IMR-90 (cell line): ENCODE results near the gene RABEP2. TPM values are rescaled to one million over a fixed set of nuclear protein-coding genes. Genes with fewer than 3 reads are reported as not detected.

Source experiments
- ATAC-seq: fragments of 200-7000 bp; cut with Tn5 transposase; 2 replicates; pipeline ENCODE4 v1.9.1; 2020; ENCODE audit warnings: low read depth, mild to moderate bottlenecking, moderate library complexity
- BruUV-seq: library from RNA; stranded (reverse); fragments of 400-500 nt; replicated peaks from 2 replicates; lab custom pipeline; 2021; lab: Mats Ljungman, UMichigan
- CTCF ChIA-PET: fragments of 300-600 bp; formaldehyde crosslinking; extraction: SDS; loops from one replicate; lab custom pipeline; 2021; ENCODE audit warnings: antibody characterized with exemption; lab: Yijun Ruan, JAX
- POLR2A ChIA-PET: fragments of 300-600 bp; sonication (Branson Sonifier 250); formaldehyde crosslinking; loops from one replicate; lab custom pipeline; 2022; ENCODE audit warnings: antibody characterized with exemption; ENCODE audit not compliant: unreplicated experiment; lab: Charles Lee
- DNase-seq: peaks from one replicate; pipeline ENCODE4 v3.0.0; 2013
- H2AFZ ChIP-seq: replicated peaks from 2 replicates; pipeline ENCODE3; 2013; ENCODE audit warnings: low read length, mild to moderate bottlenecking; ENCODE audit not compliant: poor library complexity
- H2AK5ac ChIP-seq: 2 replicates; pipeline ENCODE4 v1.6.1; 2013; ENCODE audit warnings: low read depth, low read length, inconsistent platforms
- H2AK9ac ChIP-seq: replicated peaks from 2 replicates; pipeline ENCODE3; 2013; ENCODE audit warnings: mild to moderate bottlenecking, low read depth, low read length, moderate library complexity; ENCODE audit not compliant: poor library complexity
- H2BK120ac ChIP-seq: 2 replicates; pipeline ENCODE4 v1.6.1; 2013; ENCODE audit warnings: low read depth, low read length, inconsistent platforms
- H2BK15ac ChIP-seq: 3 replicates; pipeline ENCODE4 v1.6.1; 2013; ENCODE audit warnings: low read depth, low read length, inconsistent platforms
- H2BK20ac ChIP-seq: 2 replicates; pipeline ENCODE4 v1.6.1; 2013; ENCODE audit warnings: low read depth, mild to moderate bottlenecking, inconsistent platforms, low read length, moderate library complexity
- H2BK5ac ChIP-seq: 2 replicates; pipeline ENCODE4 v1.6.1; 2013; ENCODE audit warnings: mild to moderate bottlenecking, low read depth, low read length, inconsistent platforms; ENCODE audit not compliant: poor library complexity, severe bottlenecking
- H3K14ac ChIP-seq: replicated peaks from 2 replicates; pipeline ENCODE4 v1.6.1; 2013; ENCODE audit warnings: low read depth, low read length, inconsistent platforms
- H3K18ac ChIP-seq: 2 replicates; pipeline ENCODE4 v1.6.1; 2013; ENCODE audit warnings: low read depth, low read length, control low read depth
- H3K23ac ChIP-seq: 2 replicates; pipeline ENCODE4 v1.6.1; 2013; ENCODE audit warnings: low read depth, low read length, inconsistent platforms
- H3K27ac ChIP-seq: 2 replicates; pipeline ENCODE4 v1.5.1; 2013; ENCODE audit warnings: mild to moderate bottlenecking, control low read depth, low read length; ENCODE audit not compliant: insufficient read depth
- H3K27me3 ChIP-seq: 2 replicates; pipeline ENCODE4 v1.6.1; 2013; ENCODE audit warnings: low read length; ENCODE audit not compliant: control insufficient read depth, insufficient read depth
- H3K36me3 ChIP-seq: 2 replicates; pipeline ENCODE4 v1.6.1; 2013; ENCODE audit warnings: low read length, mixed read lengths; ENCODE audit not compliant: control insufficient read depth, insufficient read depth
- H3K4ac ChIP-seq: 2 replicates; pipeline ENCODE4 v1.6.1; 2013; ENCODE audit warnings: low read depth, low read length, inconsistent platforms
- H3K4me1 ChIP-seq: 2 replicates; pipeline ENCODE4 v1.6.1; 2013; ENCODE audit warnings: low read length, mixed read lengths; ENCODE audit not compliant: control insufficient read depth, insufficient read depth
- H3K4me2 ChIP-seq: 2 replicates; pipeline ENCODE4 v1.6.1; 2013; ENCODE audit warnings: low read depth, mild to moderate bottlenecking, control low read depth, low read length, moderate library complexity
- H3K4me3 ChIP-seq: 2 replicates; pipeline ENCODE4 v1.5.1; 2013; ENCODE audit warnings: low read depth, mild to moderate bottlenecking, control low read depth, low read length, moderate library complexity; ENCODE audit not compliant: insufficient read depth
- H3K56ac ChIP-seq: 2 replicates; pipeline ENCODE4 v1.6.1; 2013; ENCODE audit warnings: low read length, inconsistent platforms; ENCODE audit not compliant: insufficient read depth; ENCODE audit errors: extremely low read depth
- H3K79me1 ChIP-seq, 2 experiments: 2 replicates each; pipeline ENCODE4 v1.6.1; 2013; ENCODE audit warnings: low read length in 2 of 2, inconsistent platforms in 1 of 2, low read depth in 1 of 2
- H3K9ac ChIP-seq: 2 replicates; pipeline ENCODE4 v1.6.1; 2013; ENCODE audit warnings: low read depth, low read length, control low read depth
- H3K9me1 ChIP-seq: 2 replicates; pipeline ENCODE4 v1.6.1; 2013; ENCODE audit warnings: low read length, inconsistent platforms; ENCODE audit not compliant: insufficient read depth
- H3K9me3 ChIP-seq: 2 replicates; pipeline ENCODE4 v1.6.1; 2013; ENCODE audit warnings: low read length; ENCODE audit not compliant: control insufficient read depth, insufficient read depth
- H4K20me1 ChIP-seq: 2 replicates; pipeline ENCODE4 v1.6.1; 2013; ENCODE audit warnings: low read length, inconsistent platforms; ENCODE audit not compliant: insufficient read depth
- H4K5ac ChIP-seq: 2 replicates; pipeline ENCODE4 v1.6.1; 2013; ENCODE audit warnings: mild to moderate bottlenecking, low read depth, low read length, control low read depth
- H4K8ac ChIP-seq, 2 experiments: 2 replicates each; pipeline ENCODE4 v1.6.1; 2013; ENCODE audit warnings: low read depth in 2 of 2, low read length in 2 of 2, control low read depth in 1 of 2, inconsistent platforms in 1 of 2
- H4K91ac ChIP-seq: 2 replicates; pipeline ENCODE4 v1.6.1; 2013; ENCODE audit warnings: low read depth, low read length, inconsistent platforms; ENCODE audit not compliant: insufficient read depth
- BHLHE40 ChIP-seq: fragments of 150-350 bp; IDR thresholded peaks from 2 replicates; pipeline ENCODE4 v1.6.1; 2016; ENCODE audit warnings: mild to moderate bottlenecking, low read depth, low read length
- MAFK ChIP-seq: IDR thresholded peaks from 2 replicates; pipeline ENCODE4 v1.6.1; 2012; ENCODE audit warnings: low read depth, low read length, improper control_type of control experiment
- RCOR1 ChIP-seq: IDR thresholded peaks from 2 replicates; pipeline ENCODE4 v1.6.1; 2012; ENCODE audit warnings: mild to moderate bottlenecking, low read length, improper control_type of control experiment; ENCODE audit not compliant: insufficient replicate concordance
- WGBS, 2 experiments: methylation state at CpG; one replicate each; pipeline versions ENCODE4 v1.1.5 to v1.1.7; 2013; ENCODE audit warnings: missing lambda C conversion rate in 2 of 2; ENCODE audit not compliant: insufficient read length in 1 of 2; ENCODE audit errors: extremely low coverage in 2 of 2; 5-methylcytosine and 5-hydroxymethylcytosine counted together
- dilution Hi-C: fragments of 300-500 bp; cut with HindIII; formaldehyde crosslinking; loops from one replicate; pipeline ENCODE4 v1.14.3; 2018; ENCODE audit warnings: low sequenced_read_pairs; ENCODE audit not compliant: unreplicated experiment
- in situ Hi-C: fragments of 300-500 bp; cut with MboI; formaldehyde crosslinking; loops from 3 replicates; pipeline ENCODE4 v1.14.3; 2019; ENCODE audit warnings: low sequenced_read_pairs, inconsistent platforms, mixed read lengths
- intact Hi-C: fragments of 100-400 bp; cut with micrococcal nuclease; formaldehyde crosslinking; loops from 2 replicates; pipeline ENCODE4 v1.10.0; 2022
- polyA plus RNA-seq, 3 experiments: library from polyadenylated mRNA; depleted of rRNA; stranded (reverse); fragments of >200 nt; gene quantifications; 2 replicates each; pipeline ENCODE4 v1.2.3, GENCODE V29; 2012; ENCODE audit warnings: low replicate concordance in 1 of 3
- total RNA-seq: library from RNA; depleted of rRNA; stranded (reverse); fragments of >200 nt; gene quantifications from 2 replicates; pipeline ENCODE4 v1.2.3, GENCODE V29; 2012

Gene RABEP2
- total and polyA plus RNA-seq, 2 of the 4 experiments (the other 2 are of a cell fraction), result 12.2 to 20.0 TPM

DNA sequence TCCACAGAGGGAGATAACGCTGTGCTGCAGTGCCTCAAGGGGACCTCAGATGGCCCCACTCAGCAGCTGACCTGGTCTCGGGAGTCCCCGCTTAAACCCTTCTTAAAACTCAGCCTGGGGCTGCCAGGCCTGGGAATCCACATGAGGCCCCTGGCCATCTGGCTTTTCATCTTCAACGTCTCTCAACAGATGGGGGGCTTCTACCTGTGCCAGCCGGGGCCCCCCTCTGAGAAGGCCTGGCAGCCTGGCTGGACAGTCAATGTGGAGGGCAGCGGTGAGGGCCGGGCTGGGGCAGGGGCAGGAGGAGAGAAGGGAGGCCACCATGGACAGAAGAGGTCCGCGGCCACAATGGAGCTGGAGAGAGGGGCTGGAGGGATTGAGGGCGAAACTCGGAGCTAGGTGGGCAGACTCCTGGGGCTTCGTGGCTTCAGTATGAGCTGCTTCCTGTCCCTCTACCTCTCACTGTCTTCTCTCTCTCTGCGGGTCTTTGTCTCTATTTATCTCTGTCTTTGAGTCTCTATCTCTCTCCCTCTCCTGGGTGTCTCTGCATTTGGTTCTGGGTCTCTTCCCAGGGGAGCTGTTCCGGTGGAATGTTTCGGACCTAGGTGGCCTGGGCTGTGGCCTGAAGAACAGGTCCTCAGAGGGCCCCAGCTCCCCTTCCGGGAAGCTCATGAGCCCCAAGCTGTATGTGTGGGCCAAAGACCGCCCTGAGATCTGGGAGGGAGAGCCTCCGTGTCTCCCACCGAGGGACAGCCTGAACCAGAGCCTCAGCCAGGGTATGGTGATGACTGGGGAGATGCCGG is 7.5 kb upstream of the RABEP2 start:
- H3K79me1 ChIP-seq, result no peaks in the 10 kb centered on the region
- no peaks in the 10 kb centered on the region for H3K9me1 ChIP-seq
- dilution Hi-C loops (no loop called here), in situ Hi-C loops (no loop called here), intact Hi-C loops (no loop called here)
- no peaks in the 10 kb centered on the region for H4K20me1 ChIP-seq
- H2BK5ac ChIP-seq, result no peak overlapping the region
- H3K27ac ChIP-seq, result no peak overlapping the region
- H3K18ac ChIP-seq, result no peak overlapping the region
- CTCF ChIA-PET, result interaction anchor here (1.1 kb wide), 1 partner anchor 12 kb away, joined by 4 read pairs; no protein-coding TSS in a partner anchor
- TF ChIP-seq RCOR1 (no peak), MAFK (no peak), BHLHE40 (no peak)
- H3K4me3 ChIP-seq, result no peak overlapping the region
- H3K27me3 ChIP-seq, result peaks cover 7% of the 10 kb centered on the region; the same call in 1 of the 2 replicates
- POLR2A ChIA-PET, result no interaction called here
- H2AK5ac ChIP-seq, result no peak overlapping the region
- no TSS peak for BruUV-seq
- no peak overlapping the region for H2AK9ac ChIP-seq
- ATAC-seq (no peak), DNase-seq (no peak)
- H3K36me3 ChIP-seq, result no peaks in the 10 kb centered on the region
- no peak overlapping the region for H4K91ac ChIP-seq
- no peak overlapping the region for H3K9ac ChIP-seq
- no peak overlapping the region for H4K5ac ChIP-seq
- H2BK20ac ChIP-seq, result no peak overlapping the region
- WGBS, 2 experiments, result 72% methylated on average over 7 of the region's 20 CpGs; no CpG with 5 or more reads in 1 of the 2 experiments
- no peak overlapping the region for H2BK120ac ChIP-seq
- H3K56ac ChIP-seq, result no peak overlapping the region
- H3K4me1 ChIP-seq, result no peaks in the 10 kb centered on the region
- H3K14ac ChIP-seq, result no peak overlapping the region
- H3K4me2 ChIP-seq, result no peak overlapping the region
- no peak overlapping the region for H3K23ac ChIP-seq
- H4K8ac ChIP-seq, result no peak overlapping the region
- no peak overlapping the region for H3K4ac ChIP-seq
- no peaks in the 10 kb centered on the region for H3K9me3 ChIP-seq
- H2BK15ac ChIP-seq, result no peak overlapping the region
- no peak overlapping the region for H2AFZ ChIP-seq
